Measurements from ENCODE around the gene EXT2. TPM values are rescaled to one million over a fixed set of nuclear protein-coding genes. Genes with fewer than 3 reads are reported as not detected.

EXT2 gene
- polyA plus RNA-seq (ENCODE audit: insufficient read length in 4 of 4): 10 to 100 TPM; 63.3 to 75.0 (median 71.3) TPM

DNA sequence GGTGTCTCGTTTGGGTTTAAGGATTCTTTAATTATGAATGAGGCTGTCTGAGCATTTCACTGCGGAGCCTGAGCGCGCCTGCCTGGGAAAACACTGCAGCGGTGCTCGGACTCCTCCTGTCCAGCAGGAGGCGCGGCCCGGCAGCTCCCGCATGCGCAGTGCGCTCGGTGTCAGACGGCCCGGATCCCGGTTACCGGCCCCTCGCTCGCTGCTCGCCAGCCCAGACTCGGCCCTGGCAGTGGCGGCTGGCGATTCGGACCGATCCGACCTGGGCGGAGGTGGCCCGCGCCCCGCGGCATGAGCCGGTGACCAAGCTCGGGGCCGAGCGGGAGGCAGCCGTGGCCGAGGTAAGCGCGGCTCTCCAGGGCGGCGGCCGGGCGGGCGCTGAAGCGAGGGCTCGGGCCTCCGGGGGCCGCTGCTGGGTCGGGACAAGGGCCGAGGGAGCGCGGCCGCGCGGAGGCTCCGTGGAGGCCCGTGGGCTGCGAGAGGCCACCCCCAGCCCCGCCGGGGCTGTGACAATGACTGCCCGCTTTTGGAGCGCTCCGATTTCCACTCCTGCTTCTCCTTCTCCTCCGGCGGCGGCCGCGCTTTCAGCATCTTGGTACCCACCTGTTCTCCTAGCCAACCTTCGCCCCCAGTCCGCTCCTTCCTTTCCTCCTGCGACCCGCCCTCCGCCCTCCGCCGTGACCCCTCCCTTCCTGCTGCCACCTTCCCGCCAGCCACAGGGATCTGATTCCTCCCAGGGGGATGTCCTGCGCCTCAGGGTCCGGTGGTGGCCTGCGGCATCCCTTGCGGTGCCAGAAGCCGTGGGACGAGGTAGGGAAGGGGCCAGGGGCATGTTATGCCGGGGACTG lies at the start of gene EXT2:
Gene EXT2 (plus strand): TSS at position 173 of the 854 bp plus-strand sequence. CDS start 12,035 bp downstream, outside the sequence.
- DNase-seq (ENCODE audit: low read depth in 4 of 4, low spot score in 2 of 4): peak; percentile 39 to 78 (median 70)

DNA sequence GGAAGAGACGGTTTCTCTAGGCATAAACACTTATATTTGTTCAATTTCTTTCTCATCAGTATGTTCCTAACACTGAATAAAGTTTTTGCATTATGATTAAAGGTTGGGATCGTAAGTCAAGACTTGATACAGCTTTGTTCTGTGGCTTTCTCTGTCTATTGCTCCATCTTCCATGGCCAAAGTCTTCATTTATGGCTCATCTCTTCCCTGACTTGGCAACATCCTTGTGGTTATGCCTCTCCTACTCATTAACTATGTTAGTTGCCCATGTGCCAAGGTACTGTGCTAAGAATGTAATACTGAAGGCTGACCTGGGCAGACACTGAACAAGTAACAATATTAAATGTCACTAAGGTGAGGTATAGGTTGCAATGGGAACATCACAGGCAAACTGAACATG lies 49.3 kb upstream of the EXT2 start:
- DNase-seq (ENCODE audit: low read depth in 4 of 4, low spot score in 2 of 4): no peak

DNA sequence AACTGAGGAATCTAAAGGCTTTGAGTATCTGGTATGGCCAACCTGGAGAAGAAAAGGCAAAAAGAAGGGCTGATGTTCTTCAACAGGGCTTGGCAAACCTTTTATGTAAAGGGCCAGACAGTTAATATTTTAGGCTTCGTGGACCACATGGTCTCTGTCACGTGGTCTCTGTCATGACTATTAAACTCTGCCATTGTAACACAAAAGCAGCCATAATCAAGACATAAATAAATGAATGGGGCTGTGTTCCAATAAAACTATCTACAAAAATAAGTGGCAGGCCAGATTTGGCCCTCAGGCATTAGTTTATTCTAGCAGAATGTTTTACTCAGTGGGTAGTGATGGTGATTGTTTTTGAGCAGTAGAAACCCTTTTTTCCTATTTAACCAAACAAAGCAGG lies 48.2 kb upstream of the EXT2 start:
- no peak for DNase-seq (ENCODE audit: low read depth in 4 of 4, low spot score in 2 of 4)

DNA sequence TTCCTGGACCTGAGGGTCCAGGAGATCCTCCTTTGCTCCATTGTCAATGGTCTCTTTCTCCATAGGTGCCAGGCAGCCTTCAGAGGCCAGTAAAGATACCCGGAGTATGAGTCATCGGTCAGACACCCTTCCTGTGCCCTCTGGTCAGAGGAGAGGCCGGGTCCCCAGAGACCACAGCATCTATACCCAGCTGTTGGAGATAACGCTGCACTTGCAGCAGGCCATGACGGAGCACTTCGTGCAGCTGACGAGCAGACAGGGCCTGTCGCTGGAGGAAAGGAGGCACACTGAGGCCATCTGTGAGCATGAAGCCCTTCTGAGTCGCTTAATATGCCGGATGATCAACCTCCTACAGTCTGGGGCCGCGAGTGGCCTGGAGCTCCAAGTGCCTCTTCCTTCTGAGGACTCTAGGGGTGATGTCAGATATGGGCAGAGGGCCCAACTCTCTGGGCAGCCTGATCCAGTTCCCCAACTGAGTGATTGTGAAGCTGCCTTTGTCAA lies 47.5 kb upstream of the EXT2 start, which contains the start of gene ACCSL:
Gene ACCSL (plus strand): TSS at position 51 of the 501 bp plus-strand sequence. CDS start 56 bp downstream, at position 107.
- DNase-seq (ENCODE audit: low read depth in 4 of 4, low spot score in 2 of 4): no peak

DNA sequence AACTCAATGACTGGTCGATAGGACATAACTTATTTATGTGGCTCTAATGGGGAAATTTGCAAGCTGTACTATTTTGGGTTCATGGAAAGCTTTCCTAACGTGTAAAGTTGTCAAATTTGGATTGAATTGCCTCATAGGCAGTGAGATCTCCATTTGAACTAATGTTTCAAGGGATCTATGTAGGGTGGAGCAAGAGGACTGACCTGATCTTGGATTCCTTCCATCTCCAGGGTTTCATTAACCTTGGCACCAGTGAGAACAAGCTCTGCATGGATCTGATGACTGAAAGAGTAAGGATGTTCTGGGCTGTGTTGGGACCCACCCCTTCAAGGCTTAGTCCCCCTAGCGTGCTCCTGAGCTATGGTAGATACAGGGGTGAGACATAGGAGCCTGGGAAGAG lies 45.6 kb upstream of the EXT2 start:
- no peak for DNase-seq (ENCODE audit: low read depth in 4 of 4, low spot score in 2 of 4)

DNA sequence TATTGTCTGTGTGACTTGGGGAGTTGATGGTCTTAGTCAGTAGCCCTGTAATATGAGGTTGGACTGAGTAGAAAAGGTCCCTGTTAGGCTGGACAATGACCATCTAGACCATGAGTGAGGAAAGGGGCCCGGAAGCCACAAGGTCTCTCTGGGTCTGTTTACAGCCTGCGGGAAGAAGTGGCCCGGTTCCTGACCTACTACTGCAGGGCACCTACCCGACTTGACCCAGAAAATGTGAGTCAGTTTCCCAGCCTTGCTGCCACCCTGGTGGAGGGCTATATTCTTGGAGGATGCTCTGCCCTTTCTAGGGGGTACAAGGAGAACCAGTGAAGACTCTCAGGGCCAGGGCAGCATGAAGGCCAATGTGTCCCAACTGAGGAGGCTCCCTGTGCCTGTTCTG lies 44.3 kb upstream of the EXT2 start:
- DNase-seq (ENCODE audit: low read depth in 4 of 4, low spot score in 2 of 4): no peak

DNA sequence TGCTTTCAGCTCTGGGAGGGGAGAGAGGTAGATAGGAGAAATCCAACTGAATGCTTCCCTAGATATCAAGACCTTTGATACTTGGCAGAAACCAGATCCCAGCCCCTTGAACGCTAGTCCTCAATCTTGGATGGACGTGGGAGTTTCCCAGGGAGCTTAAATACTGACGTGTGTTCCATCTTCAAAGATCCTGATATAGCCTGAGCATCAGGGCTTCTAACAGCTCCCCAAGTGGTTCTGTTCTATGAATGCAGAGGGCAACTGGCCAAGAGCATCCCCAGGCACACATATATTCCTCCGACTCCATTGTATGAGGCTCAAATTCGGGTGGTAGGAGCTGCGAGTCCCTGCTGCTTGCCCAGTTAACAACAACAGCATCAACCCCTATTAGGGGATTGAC lies 38.1 kb upstream of the EXT2 start:
- no peak for DNase-seq (ENCODE audit: low read depth in 4 of 4, low spot score in 2 of 4)

DNA sequence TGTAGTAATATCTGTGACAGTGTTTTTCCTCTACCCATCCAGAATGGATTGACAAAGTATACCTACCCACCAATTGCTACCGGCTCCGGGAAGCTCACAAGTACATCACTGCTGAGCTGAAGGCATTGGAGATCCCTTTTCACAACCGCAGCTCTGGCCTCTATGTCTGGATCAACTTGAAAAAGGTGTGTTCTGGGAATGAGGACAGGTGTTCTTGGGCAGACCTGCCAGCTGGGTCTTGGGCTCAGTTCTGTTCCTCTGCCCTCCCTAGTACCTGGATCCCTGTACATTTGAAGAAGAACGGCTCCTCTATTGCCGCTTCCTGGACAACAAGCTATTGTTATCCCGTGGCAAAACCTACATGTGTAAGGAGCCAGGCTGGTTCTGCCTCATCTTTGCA lies 37.2 kb upstream of the EXT2 start:
- DNase-seq (ENCODE audit: low read depth in 4 of 4, low spot score in 2 of 4): no peak

DNA sequence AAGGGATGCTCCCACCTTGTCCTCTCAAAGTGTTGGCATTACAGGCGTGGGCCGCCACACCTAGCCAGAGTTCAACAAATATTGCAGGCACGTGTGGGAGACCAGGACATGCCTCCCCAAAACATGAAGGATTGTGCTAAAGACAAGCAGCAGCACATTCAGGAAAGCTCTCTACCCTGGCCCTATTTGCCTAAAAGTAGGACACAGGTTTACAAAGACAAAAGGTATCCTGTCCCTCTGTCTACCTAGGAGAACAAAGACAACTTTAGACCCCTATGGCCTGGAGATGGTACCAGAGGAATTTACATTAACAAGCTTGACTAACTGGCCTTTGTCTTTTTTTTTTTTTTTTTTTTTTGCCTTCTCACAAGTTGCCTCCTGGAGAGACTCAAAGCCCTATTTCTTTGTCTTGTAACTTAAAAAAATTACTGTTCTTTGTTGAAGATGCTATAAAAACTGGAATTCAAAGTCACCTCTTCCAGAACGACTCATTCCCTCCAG lies 30.3 kb upstream of the EXT2 start:
- no peak for DNase-seq (ENCODE audit: low read depth in 4 of 4, low spot score in 2 of 4)

DNA sequence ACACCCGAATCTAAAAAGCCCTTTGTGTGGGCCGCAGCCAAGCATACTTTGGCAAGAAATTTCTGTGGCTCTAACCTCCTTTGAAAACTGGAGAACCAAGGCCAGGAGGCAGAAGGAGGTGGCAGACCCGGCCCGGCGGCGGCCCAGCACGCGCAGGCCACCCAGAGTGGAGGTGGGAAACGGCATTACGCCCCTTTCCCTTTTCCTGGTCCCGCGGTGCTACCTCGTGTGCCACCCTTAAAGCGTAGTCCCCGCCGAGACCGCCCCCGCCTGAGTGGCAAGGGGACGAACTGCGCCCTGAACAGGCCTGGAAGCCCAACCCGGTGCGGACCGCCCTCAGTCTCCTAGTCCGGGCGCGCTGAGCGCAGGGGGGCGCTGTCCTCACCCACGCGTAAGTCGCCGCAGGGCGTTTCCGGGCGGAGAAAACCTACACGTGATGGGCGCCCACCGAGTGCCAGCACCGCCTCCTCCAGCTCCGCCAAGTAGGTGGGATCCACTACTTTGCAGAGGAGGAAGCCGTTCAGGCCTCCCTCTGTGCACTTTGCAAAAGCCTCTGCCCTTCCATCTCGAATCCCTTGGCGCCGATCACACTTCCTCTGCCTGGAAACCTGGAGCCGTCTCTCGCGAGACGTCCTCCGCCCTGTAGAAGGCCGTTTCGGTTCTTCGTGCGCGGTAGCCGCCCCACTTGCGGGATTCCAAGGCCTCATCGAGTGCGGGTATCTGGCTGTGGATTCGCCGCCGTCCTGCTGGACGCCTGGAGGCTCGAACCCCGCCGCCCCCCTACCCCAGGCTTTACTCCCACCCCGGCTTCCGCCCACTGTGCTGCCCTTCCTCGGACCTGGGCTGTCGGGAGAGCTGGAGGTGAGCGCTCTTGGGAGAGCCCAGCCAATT lies 29.4 kb upstream of the EXT2 start, which contains the start of gene ACCS:
Gene ACCS (plus strand): TSS at position 430 of the 891 bp plus-strand sequence. CDS start 1,358 bp downstream, outside the sequence.
- peak; percentile 77 to 89 (median 84) for DNase-seq (ENCODE audit: low read depth in 4 of 4, low spot score in 2 of 4)

DNA sequence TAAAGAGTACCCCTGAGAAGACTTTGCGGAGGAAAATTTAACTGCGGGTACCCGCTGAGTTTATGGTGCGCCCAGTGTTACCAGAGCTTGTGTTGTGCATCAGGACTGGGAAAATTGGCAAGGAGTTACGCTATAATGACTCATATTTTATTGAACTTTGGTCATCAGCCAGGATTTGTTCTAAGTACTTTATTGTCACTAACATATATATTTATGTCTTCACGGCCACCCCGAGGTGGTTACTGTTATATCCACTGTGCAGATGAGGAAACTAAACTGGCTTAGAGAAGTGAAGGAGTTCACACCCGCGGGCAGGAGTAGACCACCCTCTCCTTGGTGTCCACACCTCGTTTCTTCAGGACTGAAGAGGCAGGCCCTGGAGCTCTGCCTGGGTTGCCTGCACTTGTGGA lies 28.7 kb upstream of the EXT2 start:
- peak in 2 of 4 donors; percentile 4 to 10 for DNase-seq (ENCODE audit: low read depth in 4 of 4, low spot score in 2 of 4)

DNA sequence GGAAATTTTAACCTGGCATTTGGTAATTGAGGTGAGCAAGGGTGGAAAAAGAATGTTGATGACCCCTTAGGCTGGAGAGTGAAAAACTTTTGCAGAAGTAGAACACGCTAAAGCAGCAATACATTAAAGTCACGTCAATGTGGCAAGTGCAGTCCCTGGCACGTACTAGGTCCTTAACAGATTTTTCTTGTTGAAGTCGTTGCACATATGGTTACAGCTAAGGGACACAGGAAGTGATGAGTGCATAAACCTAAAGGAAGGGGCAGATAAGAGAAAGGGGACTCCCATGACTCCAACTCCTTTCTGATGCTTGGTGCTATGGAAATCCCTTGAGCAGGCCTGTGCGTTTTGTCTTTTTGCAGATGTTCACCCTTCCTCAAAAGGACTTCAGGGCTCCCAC lies 28.2 kb upstream of the EXT2 start:
- no peak for DNase-seq (ENCODE audit: low read depth in 4 of 4, low spot score in 2 of 4)

DNA sequence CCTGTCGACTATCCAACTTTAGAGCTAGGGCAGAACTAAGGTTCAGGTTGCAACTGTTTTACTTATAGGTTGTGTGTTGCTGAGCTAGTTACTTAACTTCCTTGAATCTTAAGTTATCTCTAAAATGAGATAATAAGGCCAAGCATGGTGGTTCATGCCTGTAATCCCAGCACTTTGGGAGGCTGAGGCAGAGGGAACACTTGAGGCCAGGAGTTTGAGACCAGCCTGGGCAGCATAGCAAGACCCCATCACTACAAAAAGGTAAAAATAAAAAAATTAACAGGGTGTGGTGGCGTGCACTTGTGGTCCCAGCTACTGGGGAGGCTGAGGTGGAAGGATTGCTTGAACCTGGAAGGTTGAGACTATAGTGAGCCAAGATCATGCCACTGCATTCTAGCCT lies 27.3 kb upstream of the EXT2 start:
- no peak for DNase-seq (ENCODE audit: low read depth in 4 of 4, low spot score in 2 of 4)

DNA sequence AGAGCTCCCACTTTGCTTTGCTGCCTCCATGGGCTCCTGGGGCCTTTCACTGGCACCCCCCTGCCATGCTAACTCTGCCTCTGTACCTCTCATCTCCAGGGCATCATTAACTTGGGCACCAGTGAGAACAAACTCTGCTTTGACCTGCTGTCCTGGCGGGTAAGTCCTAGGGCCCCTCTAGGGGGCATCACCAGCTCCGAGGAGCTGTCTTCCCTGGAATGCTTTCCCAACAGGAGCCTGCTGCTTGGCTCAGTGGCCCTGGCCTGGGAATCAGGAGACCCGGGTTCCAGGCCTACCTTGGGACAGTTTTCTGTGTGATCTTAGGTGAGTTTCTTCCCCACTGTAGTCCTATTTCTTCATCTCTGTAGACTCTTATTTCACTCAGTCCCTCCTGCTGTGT lies 24.3 kb upstream of the EXT2 start:
- DNase-seq (ENCODE audit: low read depth in 4 of 4, low spot score in 2 of 4): no peak

DNA sequence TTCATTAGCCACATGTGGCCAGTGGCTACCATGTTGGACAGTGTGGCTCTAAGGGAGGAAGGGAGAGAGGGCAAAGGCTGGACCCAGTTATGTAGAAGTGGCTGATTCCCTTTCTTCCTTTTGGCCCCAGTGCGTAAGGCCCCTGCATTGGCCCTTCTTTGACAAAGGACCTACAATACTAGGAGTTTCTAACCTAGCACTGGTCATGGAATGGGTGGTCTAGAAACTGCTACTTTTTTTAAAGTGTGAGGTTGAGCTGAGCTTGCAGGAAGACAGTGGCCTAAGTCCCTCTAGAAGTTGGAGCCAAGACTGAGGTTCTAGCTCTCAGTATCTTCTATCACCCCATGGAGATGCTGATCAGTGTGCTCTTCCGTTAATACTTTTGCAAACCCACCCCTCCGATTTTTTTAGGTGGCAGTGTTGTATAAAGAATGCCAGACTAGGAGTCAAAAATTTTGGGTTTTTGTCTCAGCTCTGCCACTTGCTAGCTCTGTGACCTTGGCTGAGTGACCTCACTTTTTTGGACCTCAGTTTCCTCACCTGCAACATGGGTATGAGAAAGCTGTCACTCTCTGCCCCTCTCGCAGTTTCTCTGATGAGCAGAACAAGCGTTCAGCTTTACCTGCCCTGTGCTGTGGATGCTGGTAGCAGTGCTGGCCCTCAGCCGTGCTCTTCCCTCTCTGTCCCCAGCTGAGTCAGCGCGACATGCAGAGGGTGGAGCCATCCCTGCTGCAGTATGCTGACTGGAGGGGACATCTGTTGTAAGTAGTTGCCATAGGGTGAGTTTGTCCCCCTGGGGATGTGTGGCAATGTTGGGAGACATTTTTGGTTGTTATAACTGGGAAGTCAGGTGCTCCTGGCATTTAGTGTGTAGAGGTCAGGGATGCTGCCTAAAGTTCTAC lies 22.5 kb upstream of the EXT2 start:
- DNase-seq (ENCODE audit: low read depth in 4 of 4, low spot score in 2 of 4): no peak

DNA sequence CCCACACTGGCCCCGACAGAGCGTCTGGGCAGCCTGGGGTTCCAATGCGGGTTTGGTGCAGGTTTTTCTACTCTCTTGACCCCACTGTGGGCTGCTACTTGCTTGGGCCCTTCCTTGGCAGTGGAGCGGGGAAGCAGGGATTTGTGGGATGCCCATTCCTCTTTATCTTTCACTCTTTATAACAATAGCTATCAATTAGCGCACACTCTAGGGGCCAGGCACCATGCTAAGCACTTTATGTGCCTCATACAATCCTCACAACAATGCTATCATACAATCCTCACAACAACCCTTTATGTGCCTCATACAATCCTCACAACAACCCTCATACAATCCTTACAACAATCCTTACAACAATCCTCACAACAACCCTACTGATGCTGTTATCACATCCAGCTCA lies 16.7 kb upstream of the EXT2 start:
- DNase-seq (ENCODE audit: low read depth in 4 of 4, low spot score in 2 of 4): no peak

DNA sequence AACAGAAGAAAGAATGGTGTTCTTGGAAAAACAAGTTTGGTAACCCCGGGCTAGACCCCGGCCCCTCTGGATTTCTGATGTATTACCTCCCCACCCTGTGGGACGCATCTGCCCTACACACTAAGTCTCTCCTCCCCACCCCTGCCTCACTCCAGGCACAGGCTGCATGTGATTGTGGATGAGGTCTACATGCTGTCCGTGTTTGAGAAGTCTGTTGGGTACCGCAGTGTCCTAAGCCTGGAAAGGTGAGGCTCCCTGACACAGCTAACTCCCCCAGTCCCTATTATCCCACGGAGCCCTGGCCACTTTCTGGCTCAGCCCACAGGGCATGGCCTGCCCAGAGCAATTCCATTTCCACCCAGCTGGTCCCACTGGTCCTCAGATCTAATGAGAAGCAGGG lies 16.1 kb upstream of the EXT2 start:
- no peak for DNase-seq (ENCODE audit: low read depth in 4 of 4, low spot score in 2 of 4)

DNA sequence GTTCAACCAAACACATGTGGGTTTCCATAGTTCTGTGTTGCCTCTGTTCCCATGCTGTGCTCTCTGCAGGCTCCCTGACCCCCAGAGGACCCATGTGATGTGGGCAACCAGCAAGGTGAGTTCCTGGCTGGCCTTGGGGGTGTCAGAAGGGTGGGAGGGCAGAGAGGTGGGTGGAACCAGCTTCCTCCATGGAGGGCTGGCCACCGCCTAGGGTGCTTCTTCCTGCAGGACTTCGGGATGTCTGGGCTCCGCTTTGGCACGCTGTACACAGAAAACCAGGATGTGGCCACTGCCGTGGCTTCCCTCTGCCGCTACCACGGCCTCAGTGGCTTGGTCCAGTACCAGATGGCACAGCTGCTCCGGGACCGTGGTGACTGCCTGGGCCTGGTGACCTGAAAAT lies 14.5 kb upstream of the EXT2 start:
- DNase-seq (ENCODE audit: low read depth in 4 of 4, low spot score in 2 of 4): no peak

DNA sequence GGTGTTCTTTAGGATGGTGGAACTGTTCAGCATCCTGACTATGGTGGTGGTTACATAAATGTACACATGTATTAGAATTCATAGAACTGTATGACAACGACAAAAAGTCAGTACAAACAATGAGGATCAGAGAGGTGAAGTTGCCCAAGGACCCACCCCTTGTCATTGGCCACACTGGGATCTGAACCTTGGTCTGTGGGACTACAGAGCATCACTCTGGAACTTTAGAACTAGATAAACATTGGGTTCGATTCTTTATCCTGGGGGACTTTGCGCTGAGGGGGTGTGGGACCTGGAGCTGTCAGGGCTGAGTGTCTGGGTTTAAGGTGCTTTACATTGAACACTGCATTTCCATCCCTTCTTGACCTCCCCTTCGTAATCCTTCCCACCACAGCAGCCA lies 12.8 kb upstream of the EXT2 start:
- no peak for DNase-seq (ENCODE audit: low read depth in 4 of 4, low spot score in 2 of 4)

DNA sequence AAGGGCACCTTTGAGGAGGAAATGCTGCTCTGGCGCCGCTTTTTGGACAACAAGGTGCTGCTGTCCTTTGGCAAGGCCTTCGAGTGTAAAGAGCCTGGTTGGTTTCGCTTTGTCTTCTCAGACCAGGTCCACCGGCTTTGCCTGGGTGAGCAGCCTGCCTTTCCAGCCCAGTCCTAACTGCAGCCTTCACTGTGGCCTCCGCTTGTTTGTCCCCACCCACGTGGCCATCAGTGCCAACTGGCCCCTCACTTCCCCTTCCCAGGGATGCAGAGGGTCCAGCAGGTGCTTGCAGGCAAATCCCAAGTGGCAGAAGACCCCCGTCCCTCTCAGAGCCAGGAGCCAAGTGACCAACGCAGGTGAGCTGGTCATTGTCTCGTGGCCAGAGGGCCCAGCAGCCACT lies 12.0 kb upstream of the EXT2 start:
- DNase-seq (ENCODE audit: low read depth in 4 of 4, low spot score in 2 of 4): no peak

All from left renal cortex interstitium (tissue), 4 donors.